K562 (cell line): ENCODE measurements around the gene BAIAP2. TPM values are rescaled to one million over a fixed set of nuclear protein-coding genes. Genes with fewer than 3 reads are reported as not detected.

Experiments used
- C11orf30 ChIP-seq: fragments of 450-650 bp; IDR thresholded peaks from 2 replicates; pipeline ENCODE4 v1.6.1; 2016; ENCODE audit warnings: low read depth, mild to moderate bottlenecking
- CBFA2T3 ChIP-seq: fragments of 450-650 bp; IDR thresholded peaks from 2 replicates; pipeline ENCODE4 v1.6.1; 2017
- GATA2 ChIP-seq: sonication (generic); formaldehyde crosslinking; IDR thresholded peaks from 2 replicates; pipeline ENCODE4 v1.4.0; 2020; ENCODE audit warnings: mild to moderate bottlenecking, missing genetic modification reagents
- L3MBTL2 ChIP-seq: fragments of 450-650 bp; IDR thresholded peaks from 2 replicates; pipeline ENCODE4 v1.6.1; 2016; ENCODE audit warnings: mild to moderate bottlenecking, moderate library complexity
- MYNN ChIP-seq, 2 experiments: sonication (generic); formaldehyde crosslinking in 1 of 2; IDR thresholded peaks; 2 replicates each; pipeline versions ENCODE4 v1.5.0 to v1.6.1; 2016 to 2020; ENCODE audit warnings: antibody characterized with exemption in 1 of 2, missing genetic modification reagents in 1 of 2
- NR2F6 ChIP-seq: fragments of 450-650 bp; formaldehyde crosslinking; IDR thresholded peaks from 2 replicates; pipeline ENCODE4 v1.4.0; 2020; ENCODE audit warnings: mild to moderate bottlenecking
- RFX5 ChIP-seq: IDR thresholded peaks from 2 replicates; pipeline ENCODE4 v1.6.1; 2011; ENCODE audit warnings: low read depth, mild to moderate bottlenecking, improper control_type of control experiment, low read length
- XRCC4 ChIP-seq: IDR thresholded peaks from one replicate; pipeline ENCODE4 v1.6.1; 2011; ENCODE audit not compliant: insufficient read depth, insufficient read length; ENCODE audit errors: extremely low read depth
- ZNF274 ChIP-seq: IDR thresholded peaks from 2 replicates; pipeline ENCODE4 v1.6.1; 2011; ENCODE audit warnings: low read depth, mild to moderate bottlenecking, low read length, moderate library complexity, borderline replicate concordance
- ZNF316 ChIP-seq: fragments of 450-650 bp; IDR thresholded peaks from 2 replicates; pipeline ENCODE4 v1.6.1; 2016
- ZNF408 ChIP-seq: fragments of 250-450 bp; sonication (Bioruptor Pico); IDR thresholded peaks from 2 replicates; pipeline ENCODE4 v1.4.0; 2020; ENCODE audit warnings: low read depth, mild to moderate bottlenecking, moderate library complexity
- ZNF445 ChIP-seq: fragments of 250-450 bp; sonication (Bioruptor Pico); IDR thresholded peaks from 2 replicates; pipeline ENCODE4 v1.4.0; 2020; ENCODE audit warnings: low read depth, mild to moderate bottlenecking, moderate library complexity
- ZNF699 ChIP-seq: fragments of 250-450 bp; sonication (Bioruptor Pico); IDR thresholded peaks from 2 replicates; pipeline ENCODE4 v1.8.0; 2021; ENCODE audit warnings: mild to moderate bottlenecking, moderate library complexity; ENCODE audit not compliant: insufficient replicate concordance
- ZNF830 ChIP-seq: fragments of 250-450 bp; sonication (Bioruptor Pico); IDR thresholded peaks from 2 replicates; pipeline ENCODE4 v1.5.0; 2021; ENCODE audit warnings: mild to moderate bottlenecking
- polyA plus RNA-seq, 8 experiments: library from polyadenylated mRNA; depleted of rRNA in 4 of 8; stranded (reverse) in 5 of 8; unstranded in 3 of 8; fragments of >200 nt; fragmentation: Nextera tagmentation in 2 of 8; fragmentation: Illumina TruSeq in 1 of 8; extraction: Ambion mirVana in 2 of 8; extraction: Trizol in 1 of 8; gene quantifications; 2 replicates each; pipeline versions ENCODE4 v1.2.1 to v1.2.3, GENCODE V29; 2011 to 2014; ENCODE audit warnings: inconsistent platforms in 1 of 8, missing spikeins in 1 of 8
- total RNA-seq, 7 experiments: library from RNA; depleted of rRNA in 6 of 7; stranded (reverse); fragments of >200 nt in 6 of 7; fragmentation: Illumina TruSeq in 2 of 7; extraction: Trizol in 2 of 7; gene quantifications; 2 replicates each; pipeline versions ENCODE4 v1.2.1 to v1.2.3, GENCODE V29; 2011 to 2021; ENCODE audit warnings: low replicate concordance in 1 of 7
- TF ChIP-seq, protein P1 (sequence below): fragments of 450-650 bp; IDR thresholded peaks from one replicate; pipeline ENCODE4 v1.6.1; 2018; ENCODE audit warnings: mild to moderate bottlenecking, moderate library complexity; ENCODE audit not compliant: partially characterized antibody
- TF ChIP-seq, protein P2 (sequence below), 2 experiments: fragments of 450-650 bp in 1 of 2; IDR thresholded peaks; 2 replicates each; pipeline ENCODE4 v1.6.1; 2011 to 2017; ENCODE audit warnings: low read depth in 2 of 2, antibody characterized with exemption in 1 of 2, borderline replicate concordance in 1 of 2, low read length in 1 of 2, mild to moderate bottlenecking in 1 of 2, mixed read lengths in 1 of 2; ENCODE audit not compliant: control insufficient read depth in 1 of 2
- TF ChIP-seq, protein P3 (sequence below): IDR thresholded peaks from 2 replicates; pipeline ENCODE4 v1.6.1; 2011; ENCODE audit warnings: borderline replicate concordance, low read depth, mild to moderate bottlenecking, moderate library complexity, low read length; ENCODE audit not compliant: insufficient read depth, poor library complexity, severe bottlenecking
- TF ChIP-seq, protein P4 (sequence below): fragments of 250-450 bp; sonication (Bioruptor Pico); IDR thresholded peaks from 2 replicates; pipeline ENCODE4 v1.8.0; 2021; ENCODE audit warnings: moderate library complexity, mild to moderate bottlenecking, inconsistent platforms
- TF ChIP-seq, protein P5 (sequence below): fragments of 450-650 bp; formaldehyde crosslinking; IDR thresholded peaks from 2 replicates; pipeline ENCODE4 v1.4.0; 2020; ENCODE audit warnings: mild to moderate bottlenecking, moderate library complexity

Gene BAIAP2
- total and polyA plus RNA-seq, 9 of the 15 experiments (the other 6 are each of a cell fraction or from before 2014, with no cell fraction given), result 2.3 to 51.6 (median 18.4) TPM

DNA sequence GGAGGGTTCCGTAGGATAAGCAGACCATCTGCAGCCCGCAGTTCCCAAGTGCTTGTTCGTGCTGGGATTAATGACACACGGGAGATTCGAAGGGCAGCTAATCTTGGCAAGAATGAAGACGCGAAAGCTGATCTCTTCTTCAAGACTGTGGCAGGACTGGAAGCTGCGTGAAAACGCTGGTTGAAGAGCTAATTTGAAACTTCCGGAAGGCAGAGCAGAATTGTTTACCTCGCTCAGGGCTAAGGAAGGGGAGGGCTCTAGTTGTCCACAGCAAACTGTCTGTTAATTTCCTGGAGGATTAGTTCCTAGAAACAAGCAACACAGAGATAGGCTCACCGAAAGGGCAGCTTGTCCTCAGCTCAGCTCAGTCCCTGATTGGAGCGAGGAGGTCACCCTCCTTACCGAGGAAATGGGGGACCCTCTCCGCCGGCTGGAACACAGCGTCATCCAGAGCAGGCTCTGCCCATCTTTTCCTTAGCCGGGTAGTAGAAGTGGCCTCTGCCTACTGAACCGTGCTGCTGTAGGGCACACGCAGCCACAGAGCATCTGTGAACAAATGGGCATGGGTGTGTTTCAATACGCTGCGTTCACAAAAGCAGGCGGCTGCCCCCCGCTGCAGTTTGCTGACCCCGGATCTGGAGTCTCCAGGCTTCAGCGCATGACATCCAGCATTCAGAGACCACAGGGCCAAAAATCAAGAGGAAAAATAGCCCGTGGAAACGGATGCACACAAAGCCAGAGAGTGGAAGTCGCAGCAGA lies 16.7 kb upstream of the BAIAP2 start (continued):
- TF ChIP-seq, protein P1, sequence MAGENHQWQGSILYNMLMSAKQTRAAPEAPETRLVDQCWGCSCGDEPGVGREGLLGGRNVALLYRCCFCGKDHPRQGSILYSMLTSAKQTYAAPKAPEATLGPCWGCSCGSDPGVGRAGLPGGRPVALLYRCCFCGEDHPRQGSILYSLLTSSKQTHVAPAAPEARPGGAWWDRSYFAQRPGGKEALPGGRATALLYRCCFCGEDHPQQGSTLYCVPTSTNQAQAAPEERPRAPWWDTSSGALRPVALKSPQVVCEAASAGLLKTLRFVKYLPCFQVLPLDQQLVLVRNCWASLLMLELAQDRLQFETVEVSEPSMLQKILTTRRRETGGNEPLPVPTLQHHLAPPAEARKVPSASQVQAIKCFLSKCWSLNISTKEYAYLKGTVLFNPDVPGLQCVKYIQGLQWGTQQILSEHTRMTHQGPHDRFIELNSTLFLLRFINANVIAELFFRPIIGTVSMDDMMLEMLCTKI, result no peak
- TF ChIP-seq ZNF316, result no peak
- TF ChIP-seq C11orf30, result no peak
- TF ChIP-seq ZNF445, result no peak
- peak; percentile 90 for TF ChIP-seq L3MBTL2
- no peak for TF ChIP-seq ZNF274
- TF ChIP-seq, protein P2, sequence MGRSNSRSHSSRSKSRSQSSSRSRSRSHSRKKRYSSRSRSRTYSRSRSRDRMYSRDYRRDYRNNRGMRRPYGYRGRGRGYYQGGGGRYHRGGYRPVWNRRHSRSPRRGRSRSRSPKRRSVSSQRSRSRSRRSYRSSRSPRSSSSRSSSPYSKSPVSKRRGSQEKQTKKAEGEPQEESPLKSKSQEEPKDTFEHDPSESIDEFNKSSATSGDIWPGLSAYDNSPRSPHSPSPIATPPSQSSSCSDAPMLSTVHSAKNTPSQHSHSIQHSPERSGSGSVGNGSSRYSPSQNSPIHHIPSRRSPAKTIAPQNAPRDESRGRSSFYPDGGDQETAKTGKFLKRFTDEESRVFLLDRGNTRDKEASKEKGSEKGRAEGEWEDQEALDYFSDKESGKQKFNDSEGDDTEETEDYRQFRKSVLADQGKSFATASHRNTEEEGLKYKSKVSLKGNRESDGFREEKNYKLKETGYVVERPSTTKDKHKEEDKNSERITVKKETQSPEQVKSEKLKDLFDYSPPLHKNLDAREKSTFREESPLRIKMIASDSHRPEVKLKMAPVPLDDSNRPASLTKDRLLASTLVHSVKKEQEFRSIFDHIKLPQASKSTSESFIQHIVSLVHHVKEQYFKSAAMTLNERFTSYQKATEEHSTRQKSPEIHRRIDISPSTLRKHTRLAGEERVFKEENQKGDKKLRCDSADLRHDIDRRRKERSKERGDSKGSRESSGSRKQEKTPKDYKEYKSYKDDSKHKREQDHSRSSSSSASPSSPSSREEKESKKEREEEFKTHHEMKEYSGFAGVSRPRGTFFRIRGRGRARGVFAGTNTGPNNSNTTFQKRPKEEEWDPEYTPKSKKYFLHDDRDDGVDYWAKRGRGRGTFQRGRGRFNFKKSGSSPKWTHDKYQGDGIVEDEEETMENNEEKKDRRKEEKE (IDR thresholded peaks at IDR 0.05; ENCODE audit: borderline replicate concordance in 1 of 2, control insufficient read depth in 1 of 2, low read depth in 2 of 2, low read length in 1 of 2), result no peak
- TF ChIP-seq ZNF830 (CRISPR knock-in tag), result peak; percentile 18; the same call in 1 of the 2 replicates
- TF ChIP-seq CBFA2T3, result peak; percentile 44; the same call in 1 of the 2 replicates
- no peak for TF ChIP-seq XRCC4
- TF ChIP-seq, protein P3, sequence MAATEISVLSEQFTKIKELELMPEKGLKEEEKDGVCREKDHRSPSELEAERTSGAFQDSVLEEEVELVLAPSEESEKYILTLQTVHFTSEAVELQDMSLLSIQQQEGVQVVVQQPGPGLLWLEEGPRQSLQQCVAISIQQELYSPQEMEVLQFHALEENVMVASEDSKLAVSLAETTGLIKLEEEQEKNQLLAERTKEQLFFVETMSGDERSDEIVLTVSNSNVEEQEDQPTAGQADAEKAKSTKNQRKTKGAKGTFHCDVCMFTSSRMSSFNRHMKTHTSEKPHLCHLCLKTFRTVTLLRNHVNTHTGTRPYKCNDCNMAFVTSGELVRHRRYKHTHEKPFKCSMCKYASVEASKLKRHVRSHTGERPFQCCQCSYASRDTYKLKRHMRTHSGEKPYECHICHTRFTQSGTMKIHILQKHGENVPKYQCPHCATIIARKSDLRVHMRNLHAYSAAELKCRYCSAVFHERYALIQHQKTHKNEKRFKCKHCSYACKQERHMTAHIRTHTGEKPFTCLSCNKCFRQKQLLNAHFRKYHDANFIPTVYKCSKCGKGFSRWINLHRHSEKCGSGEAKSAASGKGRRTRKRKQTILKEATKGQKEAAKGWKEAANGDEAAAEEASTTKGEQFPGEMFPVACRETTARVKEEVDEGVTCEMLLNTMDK, result no peak
- TF ChIP-seq GATA2, result no peak
- no peak for TF ChIP-seq RFX5
- TF ChIP-seq, protein P4, sequence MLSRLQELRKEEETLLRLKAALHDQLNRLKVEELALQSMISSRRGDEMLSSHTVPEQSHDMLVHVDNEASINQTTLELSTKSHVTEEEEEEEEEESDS (CRISPR knock-in tag), result no peak
- TF ChIP-seq MYNN (IDR thresholded peaks at IDR 0.05), result peak; percentile 43; the same call in 1 of the 2 replicates
- TF ChIP-seq MYNN (CRISPR knock-in tag; IDR thresholded peaks at IDR 0.05), result no peak
- TF ChIP-seq, protein P5, sequence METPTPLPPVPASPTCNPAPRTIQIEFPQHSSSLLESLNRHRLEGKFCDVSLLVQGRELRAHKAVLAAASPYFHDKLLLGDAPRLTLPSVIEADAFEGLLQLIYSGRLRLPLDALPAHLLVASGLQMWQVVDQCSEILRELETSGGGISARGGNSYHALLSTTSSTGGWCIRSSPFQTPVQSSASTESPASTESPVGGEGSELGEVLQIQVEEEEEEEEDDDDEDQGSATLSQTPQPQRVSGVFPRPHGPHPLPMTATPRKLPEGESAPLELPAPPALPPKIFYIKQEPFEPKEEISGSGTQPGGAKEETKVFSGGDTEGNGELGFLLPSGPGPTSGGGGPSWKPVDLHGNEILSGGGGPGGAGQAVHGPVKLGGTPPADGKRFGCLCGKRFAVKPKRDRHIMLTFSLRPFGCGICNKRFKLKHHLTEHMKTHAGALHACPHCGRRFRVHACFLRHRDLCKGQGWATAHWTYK, result no peak
- no peak for TF ChIP-seq ZNF699
- no peak for TF ChIP-seq ZNF408 (CRISPR knock-in tag)
- no peak for TF ChIP-seq NR2F6
